GM12875 (cell line): ENCODE data around the gene DHCR24.

Source experiments
- H3K4me3 ChIP-seq: one replicate; pipeline ENCODE4 v1.5.1; 2011; ENCODE audit warnings: low read depth, low read length, control low read depth
- CTCF ChIP-seq: IDR thresholded peaks from 2 replicates; pipeline ENCODE4 v1.5.1; 2011; ENCODE audit warnings: low read depth, mild to moderate bottlenecking, control low read depth, inconsistent platforms, low read length, moderate library complexity, borderline replicate concordance; ENCODE audit not compliant: insufficient read depth

DHCR24 gene

GRCh38 chr1:54819195-54819536 is 67.8 kb downstream of the DHCR24 start:
- no peak for TF ChIP-seq CTCF
- no peak overlapping the region for H3K4me3 ChIP-seq

- no peak overlapping the region for H3K4me3 ChIP-seq
- TF ChIP-seq CTCF: no peak
These were observed 68.4 kb downstream of the DHCR24 start for GRCh38 chr1:54818461-54819194.

- TF ChIP-seq CTCF: no peak
- H3K4me3 ChIP-seq: no peak overlapping the region
These were observed 70.0 kb downstream of the DHCR24 start for GRCh38 chr1:54816951-54817350.

- no peak for TF ChIP-seq CTCF
- H3K4me3 ChIP-seq: no peak overlapping the region
These were observed 70.9 kb downstream of the DHCR24 start for GRCh38 chr1:54816130-54816529.

- TF ChIP-seq CTCF: no peak
- no peak overlapping the region for H3K4me3 ChIP-seq
These were observed 71.7 kb downstream of the DHCR24 start for GRCh38 chr1:54815086-54815876.

- no peak overlapping the region for H3K4me3 ChIP-seq
- no peak for TF ChIP-seq CTCF
These were observed 72.4 kb downstream of the DHCR24 start for GRCh38 chr1:54814571-54814970.

GRCh38 chr1:54814126-54814498 is 72.9 kb downstream of the DHCR24 start:
- TF ChIP-seq CTCF: no peak
- no peak overlapping the region for H3K4me3 ChIP-seq
